ENCODE measurements around the gene DCP2. TPM values are rescaled to one million over a fixed set of nuclear protein-coding genes. Genes with fewer than 3 reads are reported as not detected.

DCP2 gene
- total and polyA plus RNA-seq, 10 of the 15 experiments (the other 5 are each of a cell fraction or from before 2014, with no cell fraction given) = 23.4 to 81.6 (median 47.4) TPM

- Histone ChIP-seq H3K4me3 (no peak overlapping the region), H3K9ac (ENCODE audit: control insufficient read depth, insufficient read depth, low read length) (no peak overlapping the region), H3K4me1 (ENCODE audit: control insufficient read depth, insufficient read depth, low read length) (no peaks in the 10 kb centered on the region), H4K20me1 (ENCODE audit: control insufficient read depth, insufficient read depth) (no peaks in the 10 kb centered on the region), H3K27ac (ENCODE audit: control insufficient read depth, insufficient read depth) (no peak overlapping the region), H3K79me2 (ENCODE audit: control insufficient read depth, insufficient read depth, low read length) (no peaks in the 10 kb centered on the region), H3K27me3 (replicated peaks in 1 of 2; ENCODE audit: control insufficient read depth in 2 of 2, insufficient read depth in 2 of 2, low read length in 1 of 2) (0 out of 4 replicates have a peak, but pooled peaks cover 0 to 2% of the 10 kb centered on the region in 2 experiments), H2AFZ (ENCODE audit: control insufficient read depth, low read depth, low read length) (no peak overlapping the region), H3K9me3 (replicated peaks; ENCODE audit: control insufficient read depth, insufficient read depth, low read length) (no peaks in the 10 kb centered on the region), H3K36me3 (ENCODE audit: control insufficient read depth in 2 of 2, insufficient read depth in 2 of 2, low read length in 1 of 2) (no peaks in the 10 kb centered on the region), H3K4me2 (ENCODE audit: control insufficient read depth, insufficient read depth) (no peak overlapping the region)
- DNase-seq (ENCODE audit: low read depth, low spot score) (no peak), ATAC-seq (no peak), FAIRE-seq (no peak)
- POLR2A ChIA-PET = no interaction called here
- TF ChIP-seq CHD4 (IDR thresholded peaks at IDR 0.05) = no peak
- no peak for TF ChIP-seq HDGF (IDR thresholded peaks at IDR 0.05)
- no peak for TF ChIP-seq ZZZ3 (IDR thresholded peaks at IDR 0.05; ENCODE audit: control insufficient read depth, insufficient read length, low read depth)
- TF ChIP-seq NFXL1 (IDR thresholded peaks at IDR 0.05; ENCODE audit: borderline replicate concordance) = no peak
- TF ChIP-seq YY1 (IDR thresholded peaks at IDR 0.05; ENCODE audit: low read depth, low read length) = no peak
- no peak for TF ChIP-seq FOXM1 (IDR thresholded peaks at IDR 0.05; ENCODE audit: low read depth, low read length)
- no peak for TF ChIP-seq GABPA (IDR thresholded peaks at IDR 0.05; ENCODE audit: low read depth)
- TF ChIP-seq CHD1 (IDR thresholded peaks at IDR 0.05; ENCODE audit: low read depth, low read length) = no peak
- no peak for TF ChIP-seq BCLAF1 (IDR thresholded peaks at IDR 0.05)
- TF ChIP-seq, protein P1, sequence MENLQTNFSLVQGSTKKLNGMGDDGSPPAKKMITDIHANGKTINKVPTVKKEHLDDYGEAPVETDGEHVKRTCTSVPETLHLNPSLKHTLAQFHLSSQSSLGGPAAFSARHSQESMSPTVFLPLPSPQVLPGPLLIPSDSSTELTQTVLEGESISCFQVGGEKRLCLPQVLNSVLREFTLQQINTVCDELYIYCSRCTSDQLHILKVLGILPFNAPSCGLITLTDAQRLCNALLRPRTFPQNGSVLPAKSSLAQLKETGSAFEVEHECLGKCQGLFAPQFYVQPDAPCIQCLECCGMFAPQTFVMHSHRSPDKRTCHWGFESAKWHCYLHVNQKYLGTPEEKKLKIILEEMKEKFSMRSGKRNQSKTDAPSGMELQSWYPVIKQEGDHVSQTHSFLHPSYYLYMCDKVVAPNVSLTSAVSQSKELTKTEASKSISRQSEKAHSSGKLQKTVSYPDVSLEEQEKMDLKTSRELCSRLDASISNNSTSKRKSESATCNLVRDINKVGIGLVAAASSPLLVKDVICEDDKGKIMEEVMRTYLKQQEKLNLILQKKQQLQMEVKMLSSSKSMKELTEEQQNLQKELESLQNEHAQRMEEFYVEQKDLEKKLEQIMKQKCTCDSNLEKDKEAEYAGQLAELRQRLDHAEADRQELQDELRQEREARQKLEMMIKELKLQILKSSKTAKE (IDR thresholded peaks at IDR 0.05; ENCODE audit: low read depth, poor library complexity, severe bottlenecking) = no peak
- TF ChIP-seq HDAC2 (IDR thresholded peaks at IDR 0.05) = no peak
- TF ChIP-seq RAD51 (IDR thresholded peaks at IDR 0.05) = no peak
- TF ChIP-seq STAT1 (conservative IDR thresholded peaks at IDR 0.05) = no peak
- TF ChIP-seq, protein P2, sequence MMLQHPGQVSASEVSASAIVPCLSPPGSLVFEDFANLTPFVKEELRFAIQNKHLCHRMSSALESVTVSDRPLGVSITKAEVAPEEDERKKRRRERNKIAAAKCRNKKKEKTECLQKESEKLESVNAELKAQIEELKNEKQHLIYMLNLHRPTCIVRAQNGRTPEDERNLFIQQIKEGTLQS (IDR thresholded peaks at IDR 0.05; ENCODE audit: borderline replicate concordance, extremely low read depth, low read depth, low read length) = no peak
- no peak for TF ChIP-seq BCL11A (IDR thresholded peaks at IDR 0.05; ENCODE audit: low read depth, low read length)
- no peak for TF ChIP-seq POLR2A (IDR thresholded peaks at IDR 0.05; ENCODE audit: low read depth, low read length)
- no peak for TF ChIP-seq ATF2 (IDR thresholded peaks at IDR 0.05; ENCODE audit: low read length)
- TF ChIP-seq ZBED1 (IDR thresholded peaks at IDR 0.05; ENCODE audit: borderline replicate concordance) = no peak
- TF ChIP-seq ZNF24 (IDR thresholded peaks at IDR 0.05) = no peak
- RAD21 ChIA-PET (ENCODE audit: unreplicated experiment) = no interaction called here
- no TSS peak for BruUV-seq (replicated peaks)
- 49% methylated on average over 4 of the region's 4 CpGs for WGBS (ENCODE audit: insufficient coverage, insufficient replicate concordance, low lambda C conversion rate, missing lambda C conversion rate)
- intact Hi-C loops (cut with micrococcal nuclease; ENCODE audit: unreplicated experiment) = loop anchor here (10.0 kb wide), 1 partner anchor 465 kb away; no protein-coding TSS in a partner anchor
- SMC1A ChIA-PET (ENCODE audit: uncharacterized antibody, unreplicated experiment) = no interaction called here
- in situ Hi-C loops (cut with MboI) = no loop called here
- CTCF ChIA-PET = interaction anchor here (1.8 kb wide), 1 partner anchor 44 kb away, joined by 9 read pairs; no protein-coding TSS in a partner anchor
Observed at GRCh38 chr5:113039934-113040285, 63.3 kb downstream of the DCP2 start.
